ENCODE measurements around the gene SLC18A2.

GRCh38 chr10:117257721-117258120 is 16.8 kb downstream of the SLC18A2 start:
- TF ChIP-seq YBX1 (IDR thresholded peaks at IDR 0.05) (no peak), CTCF (IDR thresholded peaks at IDR 0.05 in 2 of 3, conservative IDR thresholded peaks at IDR 0.05 in 1 of 3; ENCODE audit: control insufficient read depth in 2 of 3, extremely low read depth in 1 of 3, insufficient read depth in 1 of 3, low read depth in 3 of 3, low read length in 3 of 3) (no peak), RBBP5 (conservative IDR thresholded peaks at IDR 0.05) (no peak), ATF2 (IDR thresholded peaks at IDR 0.05; ENCODE audit: low read length) (no peak), TAF1 (IDR thresholded peaks at IDR 0.05; ENCODE audit: borderline replicate concordance, low read depth, low read length) (no peak)

Data from GM12878 (cell line).